ENCODE results near the gene SYTL5.
"Not testable (repeated sequence)": the region's sequence is repeated elsewhere in the genome, so short reads cannot be mapped to it uniquely, and the experiment has no call there.

The SYTL5 gene

GRCh38 chrX:38006291-38006690, at the start of gene SYTL5:
Gene SYTL5, plus strand, starts transcription at chrX:38006553. Its CDS starts 27,337 bp downstream, at chrX:38033890.
- no peak within 1 kb of the TSS for H3K27ac ChIP-seq
- H3K4me3 ChIP-seq: no peak within 1 kb of the TSS

- no peak overlapping the region for H3K27ac ChIP-seq
- no peak overlapping the region for H3K4me3 ChIP-seq
These were observed 47.7 kb upstream of the SYTL5 start for GRCh38 chrX:37958525-37959211.

- Histone ChIP-seq H3K27ac (no peak overlapping the region), H3K4me3 (no peak overlapping the region)
These were observed 46.9 kb upstream of the SYTL5 start for GRCh38 chrX:37959212-37960021.

- Histone ChIP-seq H3K27ac (no peak overlapping the region), H3K4me3 (no peak overlapping the region)
These were observed 45.2 kb upstream of the SYTL5 start for GRCh38 chrX:37961118-37961517.

GRCh38 chrX:37967714-37968113, 38.6 kb upstream of the SYTL5 start:
- H3K27ac ChIP-seq: no peak overlapping the region
- no peak overlapping the region for H3K4me3 ChIP-seq

GRCh38 chrX:37975421-37975820, 30.9 kb upstream of the SYTL5 start:
- Histone ChIP-seq H3K4me3 (no peak overlapping the region), H3K27ac (no peak overlapping the region)

- no peak overlapping the region for H3K27ac ChIP-seq
- H3K4me3 ChIP-seq: no peak overlapping the region
These were observed 30.2 kb upstream of the SYTL5 start for GRCh38 chrX:37976153-37976552.

GRCh38 chrX:37984880-37985279, 21.5 kb upstream of the SYTL5 start:
- Histone ChIP-seq H3K27ac (no peak overlapping the region), H3K4me3 (no peak overlapping the region)

- H3K4me3 ChIP-seq: no peak overlapping the region
- H3K27ac ChIP-seq: no peak overlapping the region
These were observed 19.5 kb upstream of the SYTL5 start for GRCh38 chrX:37986893-37987292.

- H3K27ac ChIP-seq: no peak overlapping the region
- no peak overlapping the region for H3K4me3 ChIP-seq
These were observed 17.0 kb upstream of the SYTL5 start for GRCh38 chrX:37989304-37989703.

- not testable (repeated sequence) for H3K4me3 ChIP-seq, H3K27ac ChIP-seq
These were observed 15.1 kb upstream of the SYTL5 start for GRCh38 chrX:37991303-37991702.

- H3K27ac ChIP-seq: no peak overlapping the region
- no peak overlapping the region for H3K4me3 ChIP-seq
These were observed 13.2 kb upstream of the SYTL5 start for GRCh38 chrX:37993176-37993575.

GRCh38 chrX:37993837-37994619, 12.3 kb upstream of the SYTL5 start:
- Histone ChIP-seq H3K27ac (no peak overlapping the region), H3K4me3 (no peak overlapping the region)

GRCh38 chrX:37995428-37995827, 10.9 kb upstream of the SYTL5 start:
- Histone ChIP-seq H3K4me3 (no peak overlapping the region), H3K27ac (no peak overlapping the region)

- Histone ChIP-seq H3K4me3 (no peak overlapping the region), H3K27ac (no peak overlapping the region)
These were observed 9.3 kb upstream of the SYTL5 start for GRCh38 chrX:37997096-37997495.

- peak overlapping the region in 1 of 21 experiments; percentile 41 for H3K27ac ChIP-seq
These were observed 7.6 kb upstream of the SYTL5 start for GRCh38 chrX:37998586-37999262.

GRCh38 chrX:38000706-38001105, 5.6 kb upstream of the SYTL5 start:
- Histone ChIP-seq H3K4me3 (no peak overlapping the region), H3K27ac (no peak overlapping the region)

More at GRCh38 chrX:37998586-37999262, 7.6 kb upstream of the SYTL5 start:
- H3K4me3 ChIP-seq: no peak overlapping the region

- no peak overlapping the region for H3K27ac ChIP-seq
- H3K4me3 ChIP-seq: no peak overlapping the region
These were observed 2.3 kb upstream of the SYTL5 start for GRCh38 chrX:38004046-38004445.

- Histone ChIP-seq H3K27ac (no peak overlapping the region), H3K4me3 (no peak overlapping the region)
These were observed 425 bp downstream of the SYTL5 start for GRCh38 chrX:38006778-38007177.

- Histone ChIP-seq H3K27ac (no peak overlapping the region), H3K4me3 (no peak overlapping the region)
These were observed 2.3 kb downstream of the SYTL5 start for GRCh38 chrX:38008658-38009057.
